Subcutaneous abdominal adipose tissue (tissue), 5 donors: Measurements from ENCODE around the gene PCSK2.

ENCODE experiments used
- H3K27ac ChIP-seq: one replicate; pipeline ENCODE4 v1.7.0; 2013; ENCODE audit warnings: low read depth, mild to moderate bottlenecking, inconsistent platforms, low read length, moderate library complexity
- H3K27me3 ChIP-seq, 5 donors: one replicate each; pipeline ENCODE4 v1.7.0; 2013; ENCODE audit warnings: low read length in 5 of 5, inconsistent platforms in 1 of 5; ENCODE audit not compliant: control insufficient read depth in 5 of 5, insufficient read depth in 4 of 5
- H3K36me3 ChIP-seq, 5 donors: one replicate each; pipeline ENCODE4 v1.7.0; 2013; ENCODE audit warnings: low read length in 5 of 5; ENCODE audit not compliant: control insufficient read depth in 5 of 5, insufficient read depth in 5 of 5
- H3K4me1 ChIP-seq, 5 donors: one replicate each; pipeline ENCODE4 v1.7.0; 2013; ENCODE audit warnings: low read length in 5 of 5, mild to moderate bottlenecking in 3 of 5, moderate library complexity in 1 of 5; ENCODE audit not compliant: control insufficient read depth in 5 of 5, insufficient read depth in 5 of 5
- H3K4me3 ChIP-seq, 5 donors: one replicate each; pipeline ENCODE4 v1.7.0; 2013; ENCODE audit warnings: low read length in 5 of 5, low read depth in 1 of 5
- H3K9ac ChIP-seq, 5 donors: one replicate each; pipeline ENCODE4 v1.7.0; 2013; ENCODE audit warnings: low read length in 5 of 5, mild to moderate bottlenecking in 4 of 5, moderate library complexity in 3 of 5
- H3K9me3 ChIP-seq, 5 donors: one replicate each; pipeline ENCODE4 v1.7.0; 2013; ENCODE audit warnings: low read length in 5 of 5; ENCODE audit not compliant: control insufficient read depth in 5 of 5
- donor health status: healthy.
- donor health status: healthy.
- donor health status: healthy.
- donor health status: healthy.
- donor health status: healthy.

PCSK2 gene

DNA sequence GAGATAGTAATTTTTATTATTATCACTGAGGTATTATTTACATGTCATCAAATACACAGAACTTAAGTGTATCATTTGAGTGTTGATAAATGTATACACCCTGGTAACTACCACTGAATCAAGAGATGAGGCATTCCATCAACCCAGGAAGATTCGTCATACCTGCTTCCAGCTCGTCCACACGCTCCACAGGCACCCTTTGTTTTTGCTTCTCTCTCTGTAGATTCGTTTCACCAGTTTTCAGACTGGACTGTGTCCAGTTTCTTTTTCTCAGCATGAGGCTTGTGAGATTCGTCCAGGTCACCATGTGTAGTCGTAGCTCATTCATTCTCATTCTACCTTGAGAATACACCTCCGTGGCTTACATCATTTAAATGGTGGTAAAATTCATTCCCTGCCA lies 239.8 kb downstream of the PCSK2 start:
- Histone ChIP-seq H3K9ac (no peak overlapping the region), H3K27ac (no peak overlapping the region), H3K36me3 (no peaks in the 10 kb centered on the region), H3K4me1 (no peaks in the 10 kb centered on the region), H3K4me3 (no peak overlapping the region), H3K9me3 (no peaks in the 10 kb centered on the region), H3K27me3 (peaks cover 0 to 6% (median 0%) of the 10 kb centered on the region in 5 donors)

DNA sequence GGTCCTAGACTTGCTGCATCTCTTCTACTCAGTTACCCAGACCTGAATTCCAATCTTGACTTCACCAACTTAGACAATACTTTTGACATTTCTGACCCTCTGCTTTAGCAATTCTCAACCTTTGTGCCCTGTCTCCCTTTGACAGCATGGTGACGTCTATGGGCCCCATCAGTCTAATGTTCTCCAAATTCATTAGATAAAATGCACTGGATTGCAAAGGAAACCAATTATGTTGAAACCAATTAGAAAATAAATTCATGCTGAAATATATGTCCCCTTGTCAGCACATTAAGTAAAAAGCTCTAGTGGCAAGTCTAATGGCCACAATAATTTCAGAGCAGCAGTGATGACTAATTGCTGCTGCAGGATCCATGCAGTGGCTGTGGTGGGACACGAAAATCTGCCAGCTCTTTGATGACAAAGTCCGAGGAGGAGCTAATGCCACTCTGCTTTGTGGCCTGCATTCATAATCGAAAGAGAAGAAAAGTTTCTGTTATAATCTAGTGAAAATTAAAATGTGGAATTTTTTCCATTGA lies 240.3 kb downstream of the PCSK2 start:
- H3K4me1 ChIP-seq: no peaks in the 10 kb centered on the region
- no peaks in the 10 kb centered on the region for H3K36me3 ChIP-seq
- H3K9ac ChIP-seq: no peak overlapping the region
- H3K27me3 ChIP-seq: peaks cover 0 to 6% (median 0%) of the 10 kb centered on the region in 5 donors
- H3K4me3 ChIP-seq: no peak overlapping the region
- no peak overlapping the region for H3K27ac ChIP-seq
- H3K9me3 ChIP-seq: no peaks in the 10 kb centered on the region

GRCh38 chr20:17468073-17468840 lies 241.4 kb downstream of the PCSK2 start:
- Histone ChIP-seq H3K4me3 (no peak overlapping the region), H3K4me1 (no peaks in the 10 kb centered on the region), H3K36me3 (no peaks in the 10 kb centered on the region), H3K9ac (no peak overlapping the region), H3K27me3 (peaks cover 0 to 6% (median 0%) of the 10 kb centered on the region in 5 donors), H3K9me3 (no peaks in the 10 kb centered on the region), H3K27ac (no peak overlapping the region)

GRCh38 chr20:17469246-17470030 lies 242.6 kb downstream of the PCSK2 start:
- Histone ChIP-seq H3K9ac (no peak overlapping the region), H3K4me1 (no peaks in the 10 kb centered on the region), H3K27me3 (peaks cover 0 to 6% (median 0%) of the 10 kb centered on the region in 5 donors), H3K36me3 (no peaks in the 10 kb centered on the region), H3K9me3 (no peaks in the 10 kb centered on the region), H3K4me3 (no peak overlapping the region), H3K27ac (no peak overlapping the region)

DNA sequence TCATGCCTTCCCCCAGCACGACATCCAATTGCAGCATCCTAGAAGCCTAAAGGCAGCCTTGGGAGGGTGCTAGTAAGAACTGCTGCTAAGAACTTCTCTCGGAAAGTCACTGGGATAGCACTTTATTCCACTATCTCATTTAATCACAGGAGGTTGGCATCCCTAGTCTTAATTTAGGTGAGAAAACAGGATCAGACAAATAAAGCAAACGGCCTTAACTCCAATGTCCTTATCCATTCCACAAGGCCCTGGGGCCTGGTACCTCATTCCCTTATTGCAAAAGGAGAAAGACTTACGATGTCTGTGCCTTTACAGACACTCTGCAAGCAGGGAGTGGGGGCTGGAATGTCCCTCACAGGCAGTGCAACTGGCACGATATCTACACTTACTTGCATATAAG lies 243.7 kb downstream of the PCSK2 start:
- no peaks in the 10 kb centered on the region for H3K36me3 ChIP-seq
- H3K4me1 ChIP-seq: no peaks in the 10 kb centered on the region
- H3K9ac ChIP-seq: no peak overlapping the region
- H3K27me3 ChIP-seq: peaks cover 0 to 6% (median 0%) of the 10 kb centered on the region in 5 donors
- no peak overlapping the region for H3K27ac ChIP-seq
- no peak overlapping the region for H3K4me3 ChIP-seq
- no peaks in the 10 kb centered on the region for H3K9me3 ChIP-seq

- Histone ChIP-seq H3K27me3 (peaks cover 0 to 6% (median 0%) of the 10 kb centered on the region in 5 donors), H3K4me1 (no peaks in the 10 kb centered on the region), H3K27ac (no peak overlapping the region), H3K4me3 (no peak overlapping the region), H3K36me3 (no peaks in the 10 kb centered on the region), H3K9me3 (no peaks in the 10 kb centered on the region), H3K9ac (no peak overlapping the region)
Observed at GRCh38 chr20:17470973-17471372, 244.1 kb downstream of the PCSK2 start.

DNA sequence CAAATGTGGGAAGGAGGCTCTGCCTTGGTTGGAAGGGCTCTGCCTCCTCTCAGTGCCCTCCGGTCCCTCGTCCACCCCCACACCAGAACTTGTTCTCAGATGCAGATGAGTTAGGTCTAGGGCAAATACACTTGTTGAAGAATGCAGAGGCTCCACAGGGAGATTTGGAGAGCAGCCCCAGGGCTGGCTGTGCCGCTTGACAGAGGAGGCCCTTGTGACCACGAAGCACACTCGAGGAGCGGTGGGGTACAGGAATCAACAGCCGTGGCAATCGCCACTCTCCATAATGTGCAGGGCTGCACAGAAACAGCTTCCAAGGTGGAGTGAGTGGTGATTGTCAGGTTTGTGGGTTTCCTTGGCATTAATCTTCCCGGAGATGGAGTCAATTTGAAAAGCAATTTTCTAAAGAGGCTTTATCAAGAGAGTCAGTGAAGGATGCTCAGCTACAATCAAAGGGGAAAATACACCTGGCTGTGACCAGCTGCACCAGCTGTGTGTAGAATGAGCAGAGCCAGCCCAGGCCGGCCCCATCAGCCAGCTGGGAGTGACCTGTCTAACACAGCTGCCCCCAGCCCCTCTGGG lies 244.9 kb downstream of the PCSK2 start:
- H3K36me3 ChIP-seq: no peaks in the 10 kb centered on the region

DNA sequence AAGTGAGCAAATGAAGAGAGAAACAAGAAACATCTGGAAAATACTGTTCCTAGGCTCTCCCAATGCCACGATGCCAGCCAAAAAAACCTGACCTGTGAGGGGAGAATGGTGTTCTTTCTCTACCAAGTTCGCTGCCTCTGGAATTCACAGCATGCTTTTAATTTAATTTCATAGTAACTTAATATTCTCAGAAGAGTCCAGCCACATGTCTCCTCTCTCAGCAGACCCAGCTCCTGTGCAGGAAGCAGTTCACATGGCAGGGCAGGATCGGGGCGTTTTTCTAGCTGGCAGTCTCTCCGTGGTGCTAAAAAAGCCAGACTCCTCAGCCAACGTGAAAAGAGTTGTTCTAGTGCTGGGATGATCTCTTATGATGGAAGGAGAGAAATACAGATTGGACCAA lies 246.8 kb downstream of the PCSK2 start:
- Histone ChIP-seq H3K4me3 (no peak overlapping the region), H3K27ac (no peak overlapping the region), H3K9ac (no peak overlapping the region), H3K4me1 (no peaks in the 10 kb centered on the region), H3K9me3 (no peaks in the 10 kb centered on the region), H3K27me3 (no peaks in the 10 kb centered on the region), H3K36me3 (no peaks in the 10 kb centered on the region)

More for the DNA sequence above, 244.9 kb downstream of the PCSK2 start:
- Histone ChIP-seq H3K4me1 (no peaks in the 10 kb centered on the region), H3K4me3 (no peak overlapping the region), H3K27me3 (peaks cover 0 to 6% (median 0%) of the 10 kb centered on the region in 5 donors), H3K9me3 (no peaks in the 10 kb centered on the region), H3K9ac (no peak overlapping the region), H3K27ac (no peak overlapping the region)

DNA sequence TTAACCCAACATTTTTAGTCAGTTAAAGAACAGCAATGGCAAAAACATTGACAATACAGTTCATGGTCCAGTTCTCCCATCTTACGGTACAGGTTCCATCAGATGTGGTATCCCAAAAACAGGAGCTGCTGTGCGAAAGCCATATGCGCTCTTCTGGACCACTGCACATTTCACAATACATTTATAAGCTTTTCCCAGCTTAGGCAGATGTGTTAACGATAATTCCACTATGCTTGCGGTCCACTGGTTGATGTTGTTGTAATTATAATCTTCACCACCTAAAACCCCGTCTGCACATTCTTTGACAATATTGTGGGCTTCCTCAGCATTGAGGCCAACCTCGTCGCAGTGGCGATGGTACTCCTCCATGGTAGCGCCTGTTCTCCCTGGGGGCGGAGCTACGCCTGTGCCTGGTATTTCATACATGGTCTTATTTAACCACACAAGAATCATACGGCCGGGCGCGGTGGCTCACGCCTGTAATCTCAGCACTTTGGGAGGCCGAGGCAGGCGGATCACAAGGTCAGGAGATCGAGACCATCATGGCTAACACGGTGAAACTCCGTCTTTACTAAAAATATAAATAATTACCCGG lies 252.3 kb downstream of the PCSK2 start:
- Histone ChIP-seq H3K4me1 (no peaks in the 10 kb centered on the region), H3K4me3 (no peak overlapping the region), H3K36me3 (no peaks in the 10 kb centered on the region), H3K9ac (no peak overlapping the region), H3K27me3 (peaks cover 0 to 10% (median 7%) of the 10 kb centered on the region in 5 donors), H3K9me3 (no peaks in the 10 kb centered on the region), H3K27ac (no peak overlapping the region)
